Fibroblast of lung (primary cell): Measurements from ENCODE around the gene OR2F2. TPM values are rescaled to one million over a fixed set of nuclear protein-coding genes. Genes with fewer than 3 reads are reported as not detected.

Source experiments
- DNase-seq, 2 donors: peaks; one replicate each; pipeline versions ENCODE4 v3.0.0 to v3.0.0-alpha.2; 2010; ENCODE audit warnings: low read depth in 2 of 2
- H2AFZ ChIP-seq: 2 replicates; pipeline ENCODE4 v1.5.1; 2012; ENCODE audit warnings: low read length, control low read depth, inconsistent platforms
- H3K27ac ChIP-seq: 2 replicates; pipeline ENCODE4 v1.5.1; 2011; ENCODE audit warnings: low read length, control low read depth; ENCODE audit not compliant: insufficient read depth
- H3K27me3 ChIP-seq: 2 replicates; pipeline ENCODE4 v1.5.1; 2011; ENCODE audit warnings: mild to moderate bottlenecking, low read length; ENCODE audit not compliant: control insufficient read depth, insufficient read depth
- H3K36me3 ChIP-seq: 2 replicates; pipeline ENCODE4 v1.5.1; 2011; ENCODE audit warnings: low read length; ENCODE audit not compliant: control insufficient read depth, insufficient read depth
- H3K4me1 ChIP-seq: 2 replicates; pipeline ENCODE4 v1.5.1; 2011; ENCODE audit warnings: low read length; ENCODE audit not compliant: control insufficient read depth, insufficient read depth; ENCODE audit errors: extremely low read depth
- H3K4me2 ChIP-seq: 2 replicates; pipeline ENCODE4 v1.5.1; 2011; ENCODE audit warnings: low read length, control low read depth; ENCODE audit not compliant: insufficient read depth; ENCODE audit errors: extremely low read depth
- H3K4me3 ChIP-seq, 4 experiments: fragments of 200-600 bp in 1 of 4; sonication (generic) in 1 of 4; replicated peaks in 1 of 4; 2 replicates each; pipeline ENCODE4 v1.5.1; 2011 to 2016; ENCODE audit warnings: low read length in 4 of 4, low read depth in 3 of 4, mild to moderate bottlenecking in 3 of 4, control low read depth in 2 of 4, inconsistent platforms in 1 of 4, mixed read lengths in 1 of 4; ENCODE audit not compliant: insufficient read depth in 1 of 4; ENCODE audit errors: control extremely low read depth in 1 of 4
- H3K79me2 ChIP-seq: 2 replicates; pipeline ENCODE4 v1.5.1; 2012; ENCODE audit warnings: mild to moderate bottlenecking, low read length, inconsistent platforms; ENCODE audit not compliant: control insufficient read depth, insufficient read depth
- H3K9ac ChIP-seq: 2 replicates; pipeline ENCODE4 v1.5.1; 2011; ENCODE audit warnings: mild to moderate bottlenecking, low read length, control low read depth; ENCODE audit not compliant: insufficient read depth
- H3K9me3 ChIP-seq: 2 replicates; pipeline ENCODE4 v1.5.1; 2012; ENCODE audit warnings: low read depth, low read length; ENCODE audit not compliant: control insufficient read depth, insufficient read depth
- H4K20me1 ChIP-seq: 2 replicates; pipeline ENCODE4 v1.5.1; 2011; ENCODE audit warnings: low read length; ENCODE audit not compliant: control insufficient read depth, insufficient read depth; ENCODE audit errors: extremely low read depth
- CTCF ChIP-seq, 2 donors: IDR thresholded peaks in 1 of 2; conservative IDR thresholded peaks in 1 of 2; 1 replicate in 1 of 2; 2 replicates in 1 of 2; pipeline ENCODE4 v1.5.1; 2011 to 2012; ENCODE audit warnings: low read length in 2 of 2, control low read depth in 1 of 2, inconsistent platforms in 1 of 2, low read depth in 1 of 2, mild to moderate bottlenecking in 1 of 2
- EZH2 ChIP-seq: IDR thresholded peaks from 2 replicates; pipeline ENCODE4 v1.5.1; 2012; ENCODE audit warnings: low read length, control low read depth, mild to moderate bottlenecking; ENCODE audit errors: missing control alignments
- polyA plus RNA-seq, 2 donors: library from polyadenylated mRNA; depleted of rRNA in 1 of 2; stranded (reverse) in 1 of 2; unstranded in 1 of 2; fragments of >200 nt; gene quantifications; 2 replicates each; pipeline ENCODE4 v1.2.1, GENCODE V29; 2011 to 2012; ENCODE audit warnings: missing spikeins in 1 of 2
- total RNA-seq: library from RNA; depleted of rRNA; stranded (reverse); fragments of >200 nt; gene quantifications from 2 replicates; pipeline ENCODE4 v1.2.1, GENCODE V29; 2014

The OR2F2 gene
- total and polyA plus RNA-seq, 2 donors (not counting 1 experiment from before 2014, with no cell fraction given) = not detected

- Histone ChIP-seq H3K4me1 (no peaks in the 10 kb centered on the region), H3K4me3 (no peak overlapping the region), H3K27me3 (no peaks in the 10 kb centered on the region), H3K27ac (no peak overlapping the region), H3K79me2 (peaks cover 40% of the 10 kb centered on the region), H3K36me3 (peaks cover 3% of the 10 kb centered on the region), H2AFZ (no peak overlapping the region), H4K20me1 (no peaks in the 10 kb centered on the region), H3K4me2 (no peak overlapping the region), H3K9me3 (no peaks in the 10 kb centered on the region), H3K9ac (no peak overlapping the region)
- TF ChIP-seq EZH2 (no peak), CTCF (conservative IDR thresholded peaks at IDR 0.05 in 1 of 2, IDR thresholded peaks at IDR 0.05 in 1 of 2; ENCODE audit: low read depth in 1 of 2, low read length in 2 of 2) (peak in 1 of 2 donors; percentile 55)
- peak; percentile 40 to 62 for DNase-seq
Observed at GRCh38 chr7:143892527-143893300, 42.3 kb upstream of the OR2F2 start.

GRCh38 chr7:143896667-143897066, 38.4 kb upstream of the OR2F2 start:
- Histone ChIP-seq H4K20me1 (no peaks in the 10 kb centered on the region), H2AFZ (no peak overlapping the region), H3K27ac (no peak overlapping the region), H3K79me2 (peaks cover 56% of the 10 kb centered on the region), H3K36me3 (no peaks in the 10 kb centered on the region), H3K27me3 (no peaks in the 10 kb centered on the region), H3K4me3 (no peak overlapping the region), H3K4me2 (no peak overlapping the region), H3K4me1 (peaks cover 3% of the 10 kb centered on the region), H3K9ac (no peak overlapping the region), H3K9me3 (no peaks in the 10 kb centered on the region)
- no peak for DNase-seq
- no peak for TF ChIP-seq EZH2
- no peak for TF ChIP-seq CTCF (conservative IDR thresholded peaks at IDR 0.05 in 1 of 2, IDR thresholded peaks at IDR 0.05 in 1 of 2; ENCODE audit: low read depth in 1 of 2, low read length in 2 of 2)

DNA sequence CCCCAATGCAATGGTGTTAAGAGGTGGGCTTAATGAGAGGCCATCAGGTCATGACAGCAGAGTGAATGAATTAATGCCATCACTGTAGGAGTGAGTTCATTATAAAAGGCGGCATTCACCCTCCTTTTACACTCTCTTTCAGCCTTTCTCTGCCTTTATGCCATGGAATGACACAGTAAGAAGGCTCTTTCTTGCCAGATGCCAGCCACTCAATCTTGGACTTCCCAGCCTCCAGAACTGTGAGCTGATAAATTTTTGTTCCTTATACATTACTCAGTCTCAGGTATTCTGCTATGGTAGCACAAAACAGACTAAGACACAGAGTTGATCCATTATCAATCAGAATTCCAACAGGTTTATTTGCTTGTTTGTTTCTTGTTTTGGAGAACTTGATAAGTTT, 36.2 kb upstream of the OR2F2 start:
- Histone ChIP-seq H3K27me3 (no peaks in the 10 kb centered on the region), H2AFZ (no peak overlapping the region), H3K79me2 (peaks cover 52% of the 10 kb centered on the region), H3K4me2 (no peak overlapping the region), H3K4me3 (no peak overlapping the region), H3K9me3 (no peaks in the 10 kb centered on the region), H3K4me1 (peaks cover 3% of the 10 kb centered on the region), H3K27ac (no peak overlapping the region), H3K36me3 (no peaks in the 10 kb centered on the region), H3K9ac (no peak overlapping the region), H4K20me1 (no peaks in the 10 kb centered on the region)
- no peak for DNase-seq
- TF ChIP-seq EZH2 (no peak), CTCF (conservative IDR thresholded peaks at IDR 0.05 in 1 of 2, IDR thresholded peaks at IDR 0.05 in 1 of 2; ENCODE audit: low read depth in 1 of 2, low read length in 2 of 2) (no peak)
